Fibroblast of skin of back (primary cell): ENCODE measurements around the gene RAB1B.
"Not testable (repeated sequence)": the region's sequence is repeated elsewhere in the genome, so short reads cannot be mapped to it uniquely, and the experiment has no call there.

ENCODE experiments used
- DNase-seq: peaks from one replicate; pipeline ENCODE4 v3.0.0-alpha.2; 2013

RAB1B gene

DNA sequence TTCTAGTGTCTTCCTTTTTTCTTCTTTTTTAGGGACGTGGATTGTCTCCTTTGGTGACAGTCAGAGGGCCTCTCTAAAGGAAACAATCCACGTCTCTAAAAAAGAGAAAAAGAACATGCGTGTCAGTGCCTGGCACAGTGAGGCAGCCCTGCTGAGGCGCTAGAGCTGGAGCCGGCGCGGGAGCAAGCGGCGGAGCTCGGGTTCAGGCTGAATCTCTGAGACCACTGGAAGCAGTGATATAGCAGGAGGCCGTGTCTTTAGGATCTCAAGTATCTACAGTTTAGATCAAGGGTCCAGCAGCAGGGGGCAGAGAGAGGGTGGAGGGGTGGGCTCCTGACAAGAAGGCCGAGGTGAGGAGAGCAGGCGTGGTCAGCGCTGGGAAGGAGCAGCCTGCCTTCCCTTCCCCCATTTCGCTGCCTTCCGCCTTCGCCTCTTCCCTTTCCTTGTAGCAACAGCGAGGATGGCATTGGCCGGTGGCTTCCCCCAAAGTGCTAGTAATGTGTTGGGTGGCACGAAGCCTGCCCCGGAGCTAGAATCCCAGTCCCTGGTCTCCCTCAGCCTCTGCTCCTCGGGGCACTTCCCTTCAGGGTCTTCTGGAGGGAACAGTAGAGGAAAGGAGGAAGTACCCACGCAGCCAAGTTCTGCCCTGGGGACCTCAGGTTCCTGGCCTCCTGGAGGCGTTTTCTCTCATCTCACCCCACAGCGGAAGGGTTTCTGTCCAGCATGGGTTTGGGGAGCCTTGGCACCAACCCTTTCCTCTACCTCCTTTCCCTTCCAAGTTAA lies 28.2 kb upstream of the RAB1B start:
- DNase-seq: no peak

DNA sequence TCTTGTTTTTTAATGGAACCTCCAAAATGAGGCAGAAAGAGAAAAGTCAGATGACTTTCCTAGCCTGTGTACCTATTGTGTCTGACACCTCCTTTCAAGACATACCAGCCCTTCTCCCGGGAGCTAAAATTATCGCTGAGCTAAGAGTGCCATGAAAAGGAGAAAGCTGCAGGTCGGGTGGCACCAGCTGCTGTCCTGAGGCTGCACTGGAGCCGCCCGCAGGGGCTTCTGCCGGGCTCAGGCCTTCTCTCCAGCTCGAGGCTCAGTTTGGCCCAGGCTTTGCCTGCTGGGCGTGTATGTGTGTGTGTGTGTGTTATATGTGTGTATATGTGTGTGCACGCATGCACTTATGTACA lies 27.7 kb upstream of the RAB1B start:
- DNase-seq: no peak

DNA sequence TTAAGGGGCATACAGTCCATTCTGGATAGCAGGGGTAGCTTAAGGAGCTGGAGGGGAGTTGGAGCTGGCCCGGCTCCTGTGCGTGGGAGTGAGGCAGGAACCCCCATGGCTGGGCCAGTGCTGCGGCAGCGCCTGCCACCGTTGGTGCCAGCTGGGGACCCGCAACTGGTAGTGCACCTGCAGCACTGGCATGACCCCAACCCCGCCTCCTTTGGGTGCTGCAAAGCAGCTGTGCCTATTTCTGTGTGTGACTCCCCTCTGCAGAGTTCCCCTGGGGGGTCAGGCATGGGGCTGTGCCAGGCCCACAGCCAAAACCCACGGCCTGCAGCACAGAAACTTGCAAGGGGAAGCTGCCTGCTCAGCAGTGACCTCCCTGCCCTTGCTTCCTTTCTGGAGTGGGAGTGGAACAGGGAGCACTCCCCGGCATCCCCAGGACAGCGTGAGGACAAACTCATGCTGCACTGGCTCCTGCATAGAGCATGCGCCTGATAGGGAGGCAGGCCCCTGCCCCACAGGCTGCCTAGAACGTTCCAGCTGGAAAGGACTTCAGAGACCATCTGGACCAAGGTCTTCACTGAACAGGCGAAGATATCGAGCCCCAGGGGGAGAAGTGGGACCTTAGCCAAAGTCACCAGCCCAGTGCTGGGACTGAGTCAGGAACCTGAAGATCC lies 26.2 kb upstream of the RAB1B start:
- DNase-seq: no peak

DNA sequence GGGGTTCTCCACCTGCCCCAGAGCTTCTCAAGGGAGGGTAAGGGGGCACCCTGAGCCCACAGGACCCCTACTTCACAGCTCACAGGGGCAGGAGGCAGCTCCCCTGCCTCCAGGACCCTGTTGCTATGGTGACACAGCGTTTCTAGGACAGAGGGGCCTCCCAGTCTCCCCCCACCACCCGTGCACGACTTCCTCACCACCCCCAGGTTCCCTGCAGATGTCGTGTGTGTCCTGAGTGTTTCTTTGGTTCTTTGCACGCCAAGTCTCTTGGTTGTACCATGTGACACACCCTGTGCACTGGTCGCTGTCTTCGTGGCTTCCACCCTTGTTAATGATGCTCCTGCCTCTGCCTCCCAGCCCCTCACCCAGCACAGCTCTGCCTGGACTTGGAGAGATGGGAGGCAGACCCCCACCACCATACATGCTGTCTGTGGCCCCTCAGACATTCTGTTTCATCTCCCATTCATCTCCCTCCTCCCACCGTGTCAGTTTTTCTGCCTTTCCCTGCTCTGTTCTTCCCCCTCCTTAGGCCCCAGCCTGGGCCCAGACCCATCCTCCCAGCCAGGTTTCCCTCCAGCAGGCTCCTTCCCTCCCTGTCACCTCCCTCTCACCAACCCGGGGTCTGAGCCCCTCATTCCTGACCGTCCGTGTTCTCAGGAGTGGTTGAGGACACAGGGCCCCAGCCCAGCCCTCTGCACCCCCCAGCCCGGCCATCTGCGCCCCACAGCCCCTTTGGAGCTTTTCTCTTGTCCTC lies 24.5 kb upstream of the RAB1B start:
- DNase-seq: no peak

DNA sequence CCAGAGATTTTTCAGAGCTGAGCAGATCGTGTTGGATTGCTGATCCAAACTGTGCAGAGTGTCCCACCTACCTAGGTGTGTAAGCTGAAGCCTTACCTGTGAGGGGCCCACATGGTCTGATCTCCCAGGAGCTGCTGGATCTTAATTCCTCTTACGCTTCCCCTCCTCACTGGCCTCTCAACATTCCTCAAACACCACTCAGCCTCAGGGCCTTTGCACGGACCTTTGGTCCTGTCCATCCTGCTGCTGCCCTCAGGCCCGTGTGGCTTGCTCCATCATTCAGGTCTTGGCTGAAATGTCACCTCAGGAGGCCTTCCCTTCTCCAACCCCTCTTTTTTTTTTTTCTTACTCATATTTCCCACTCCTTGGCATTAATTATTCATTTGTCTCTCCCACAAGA lies 21.1 kb upstream of the RAB1B start:
- no peak for DNase-seq

DNA sequence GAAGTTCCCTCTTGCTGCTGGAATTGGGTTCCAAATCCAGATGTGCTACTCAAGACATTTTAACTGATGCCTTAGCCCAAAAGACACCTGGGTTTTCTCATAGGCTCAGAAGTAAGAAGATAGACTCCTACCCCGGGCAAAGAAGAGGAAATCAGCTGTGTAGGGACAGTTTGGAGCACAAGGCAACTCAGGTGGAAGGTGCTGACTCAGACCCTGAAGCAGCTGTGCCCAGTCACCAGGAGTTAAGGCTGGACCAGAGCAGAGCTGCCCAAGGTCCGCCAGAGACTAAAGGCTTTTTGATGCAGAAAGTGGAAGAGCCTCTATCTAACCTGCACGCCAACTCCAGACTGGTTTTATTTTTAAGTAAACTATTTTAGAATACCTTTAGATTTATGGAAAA lies 20.6 kb upstream of the RAB1B start:
- DNase-seq: no peak

DNA sequence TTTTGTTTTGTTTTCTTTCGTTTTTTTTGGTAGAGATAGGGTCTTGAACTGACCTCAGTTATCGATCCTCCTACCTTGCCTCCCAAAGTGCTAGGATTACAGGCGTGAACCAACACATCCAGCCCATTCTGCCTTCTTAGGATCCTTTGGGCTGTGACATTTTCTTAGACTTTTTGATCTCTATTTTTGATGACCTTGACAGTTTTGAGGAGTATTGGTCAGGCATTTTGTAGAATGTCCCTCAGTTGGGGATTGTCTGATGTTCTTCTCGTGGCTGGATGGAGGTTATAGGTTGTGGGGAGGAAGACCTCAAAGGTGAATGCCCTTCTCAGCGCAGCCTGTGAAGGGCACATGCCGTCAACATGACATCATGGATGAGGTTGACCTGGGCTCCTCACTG lies 19.5 kb upstream of the RAB1B start:
- DNase-seq: no peak

DNA sequence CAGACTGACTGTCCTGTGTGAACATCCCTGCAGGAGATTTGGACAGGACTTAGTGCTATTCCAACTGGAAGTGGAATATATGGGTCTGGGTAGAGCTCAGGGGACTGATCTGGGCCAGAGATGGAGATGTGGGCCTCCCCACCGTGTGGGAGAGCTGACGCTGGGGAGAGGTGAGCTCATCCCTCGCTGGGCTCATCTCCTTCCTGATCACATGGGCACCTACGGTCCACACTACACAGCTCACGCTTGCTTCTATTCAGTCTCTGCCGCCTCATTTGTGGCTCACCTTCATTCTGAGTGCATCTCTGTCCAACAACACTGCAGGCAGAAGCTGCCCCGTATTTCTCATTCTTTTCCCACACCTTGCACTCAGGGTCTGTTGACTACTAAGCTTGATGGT lies 16.6 kb upstream of the RAB1B start:
- DNase-seq: no peak

DNA sequence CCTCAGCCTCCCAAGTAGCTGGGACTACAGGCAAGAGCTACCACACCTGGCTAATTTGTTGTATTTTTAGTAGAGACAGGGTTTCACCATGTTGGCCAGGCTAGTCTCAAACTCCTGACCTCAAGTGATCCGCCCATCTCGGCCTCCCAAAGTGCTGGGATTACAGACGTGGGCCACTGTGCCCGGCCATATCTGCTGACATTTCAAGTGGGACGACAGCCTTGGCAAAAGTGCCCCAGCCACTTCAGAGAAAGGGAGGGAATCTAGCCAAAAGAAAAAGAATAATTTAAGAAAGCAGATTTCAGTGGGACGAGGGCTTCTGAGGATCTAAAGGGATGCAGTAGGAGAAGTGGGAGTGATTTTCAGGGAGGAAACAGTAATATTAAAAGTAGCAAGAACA lies 15.4 kb upstream of the RAB1B start:
- not testable (repeated sequence) for DNase-seq

DNA sequence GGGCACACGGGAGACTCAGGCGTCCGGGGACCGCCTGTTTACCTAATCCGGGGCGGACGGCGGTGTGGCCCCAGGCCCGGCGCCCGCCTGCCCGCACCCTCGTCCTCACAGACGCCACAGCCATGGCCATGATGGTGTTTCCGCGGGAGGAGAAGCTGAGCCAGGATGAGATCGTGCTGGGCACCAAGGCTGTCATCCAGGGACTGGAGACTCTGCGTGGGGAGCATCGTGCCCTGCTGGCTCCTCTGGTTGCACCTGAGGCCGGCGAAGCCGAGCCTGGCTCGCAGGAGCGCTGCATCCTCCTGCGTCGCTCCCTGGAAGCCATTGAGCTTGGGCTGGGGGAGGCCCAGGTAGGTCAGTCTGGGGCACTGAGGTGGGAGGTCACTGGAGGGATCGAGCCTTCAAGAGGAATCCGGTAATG lies 10.0 kb upstream of the RAB1B start:
- DNase-seq: no peak

DNA sequence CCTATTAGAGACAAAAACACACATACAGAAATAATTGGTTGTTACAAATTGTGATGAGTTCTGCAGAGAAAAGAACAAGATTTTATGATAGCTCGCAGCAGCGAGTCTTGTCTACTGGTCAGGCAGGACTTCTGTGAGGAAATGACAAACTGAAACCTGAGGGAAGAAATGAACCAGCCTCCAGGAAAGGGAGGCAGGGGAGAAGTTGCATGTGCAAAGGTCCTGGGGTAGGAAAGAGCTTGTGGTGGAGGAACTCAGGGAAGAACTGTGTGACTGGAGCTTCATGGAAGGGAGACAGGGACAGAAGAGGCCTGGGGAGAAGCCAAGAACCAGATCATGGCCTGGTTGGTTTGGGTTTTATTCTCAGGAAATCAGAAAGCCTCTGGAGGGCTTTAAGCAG lies 9.2 kb upstream of the RAB1B start:
- no peak for DNase-seq

DNA sequence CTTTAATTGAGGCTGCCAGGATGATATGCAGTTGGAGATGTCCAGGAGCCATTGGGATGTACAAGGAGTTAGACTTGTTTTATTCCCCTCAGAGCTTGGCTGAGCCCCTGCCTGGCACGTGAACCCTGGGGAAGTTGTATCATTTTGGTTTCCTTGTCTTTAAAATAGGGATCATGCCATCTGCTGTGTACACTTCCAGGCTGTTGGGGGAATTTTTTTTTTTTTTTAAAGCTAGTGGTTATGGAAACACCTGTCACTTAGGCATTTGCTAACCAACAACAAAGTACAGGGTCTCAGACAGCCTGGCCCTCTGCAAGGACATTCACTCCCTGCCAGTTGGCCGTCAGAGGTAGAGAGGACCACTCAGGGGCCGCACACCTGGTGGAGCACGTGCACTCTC lies 8.5 kb upstream of the RAB1B start:
- no peak for DNase-seq

DNA sequence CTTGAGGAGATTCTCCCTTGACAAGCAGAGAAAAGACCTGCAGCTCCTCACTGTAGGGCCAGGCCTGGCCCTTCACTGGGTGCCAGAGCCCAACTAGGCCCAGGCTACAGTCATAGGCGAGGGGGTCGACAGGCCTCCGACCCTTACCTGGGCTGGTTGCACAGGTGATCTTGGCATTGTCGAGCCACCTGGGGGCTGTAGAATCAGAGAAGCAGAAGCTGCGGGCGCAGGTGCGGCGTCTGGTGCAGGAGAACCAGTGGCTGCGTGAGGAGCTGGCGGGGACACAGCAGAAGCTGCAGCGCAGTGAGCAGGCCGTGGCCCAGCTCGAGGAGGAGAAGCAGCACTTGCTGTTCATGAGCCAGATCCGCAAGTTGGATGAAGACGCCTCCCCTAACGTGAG lies 6.9 kb upstream of the RAB1B start:
- DNase-seq: no peak

DNA sequence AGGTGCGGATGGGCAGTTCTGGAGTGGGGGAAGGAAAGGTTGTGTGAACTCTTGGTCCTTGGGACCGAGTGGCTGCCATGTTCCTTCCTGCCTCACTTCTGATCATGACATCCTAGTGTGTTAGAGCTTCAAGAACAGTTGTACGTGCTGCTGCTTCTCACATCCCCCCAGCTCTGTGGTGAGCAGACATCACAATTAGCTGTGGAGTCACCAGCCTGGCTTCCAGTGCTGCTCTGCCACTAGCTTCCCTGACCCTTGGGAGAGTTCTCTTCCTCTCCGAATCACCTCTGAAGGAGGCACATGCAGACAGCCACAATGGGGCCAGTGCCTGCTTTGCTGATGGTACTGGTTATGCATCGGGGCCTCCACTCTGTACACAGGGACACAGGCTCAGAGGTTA lies 6.2 kb upstream of the RAB1B start:
- no peak for DNase-seq

DNA sequence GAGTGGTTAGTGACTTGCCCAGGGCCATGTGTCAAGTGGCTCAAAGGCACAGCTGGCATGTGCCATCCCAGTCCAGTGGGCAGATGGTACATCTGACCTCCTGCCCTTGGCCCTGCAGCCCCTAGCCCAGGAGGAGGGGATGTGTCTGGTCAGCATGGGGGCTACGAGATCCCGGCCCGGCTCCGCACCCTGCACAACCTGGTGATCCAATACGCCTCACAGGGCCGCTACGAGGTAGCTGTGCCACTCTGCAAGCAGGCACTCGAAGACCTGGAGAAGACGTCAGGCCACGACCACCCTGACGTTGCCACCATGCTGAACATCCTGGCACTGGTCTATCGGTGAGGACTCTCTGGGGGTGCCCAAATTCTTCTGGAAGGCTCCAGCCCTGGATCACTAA lies 5.7 kb upstream of the RAB1B start:
- DNase-seq: no peak

DNA sequence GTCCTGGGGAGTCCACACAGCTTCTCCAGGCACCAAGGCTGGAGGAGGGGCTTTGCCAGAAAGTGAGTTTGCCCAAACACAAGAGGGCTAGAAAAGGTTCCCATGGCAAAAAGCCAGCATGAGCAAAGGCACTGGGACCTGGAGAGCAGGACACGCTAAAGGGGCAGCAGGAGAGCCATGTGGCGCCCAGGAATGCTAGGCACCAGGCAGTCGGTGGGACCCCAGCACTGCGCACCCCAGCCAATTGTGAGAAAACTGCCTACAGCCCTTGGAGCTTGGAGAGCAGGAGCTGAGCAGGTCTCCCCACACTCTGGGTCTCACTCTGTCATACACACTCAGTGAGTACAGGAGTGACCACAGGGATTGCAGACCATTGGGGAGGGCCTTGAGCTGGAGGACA lies 5.2 kb upstream of the RAB1B start:
- DNase-seq: no peak

DNA sequence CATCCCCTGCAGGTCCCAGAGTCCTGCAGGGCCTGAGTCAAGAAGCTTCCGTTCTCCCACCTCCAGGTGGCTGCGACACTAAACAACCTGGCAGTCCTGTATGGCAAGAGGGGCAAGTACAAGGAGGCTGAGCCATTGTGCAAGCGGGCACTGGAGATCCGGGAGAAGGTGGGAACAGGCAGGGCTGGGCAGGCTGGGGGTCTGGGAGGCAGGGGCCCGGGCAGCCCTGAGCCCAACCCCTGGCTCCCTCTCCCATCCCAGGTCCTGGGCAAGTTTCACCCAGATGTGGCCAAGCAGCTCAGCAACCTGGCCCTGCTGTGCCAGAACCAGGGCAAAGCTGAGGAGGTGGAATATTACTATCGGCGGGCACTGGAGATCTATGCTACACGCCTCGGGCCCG lies 4.7 kb upstream of the RAB1B start:
- DNase-seq: no peak

DNA sequence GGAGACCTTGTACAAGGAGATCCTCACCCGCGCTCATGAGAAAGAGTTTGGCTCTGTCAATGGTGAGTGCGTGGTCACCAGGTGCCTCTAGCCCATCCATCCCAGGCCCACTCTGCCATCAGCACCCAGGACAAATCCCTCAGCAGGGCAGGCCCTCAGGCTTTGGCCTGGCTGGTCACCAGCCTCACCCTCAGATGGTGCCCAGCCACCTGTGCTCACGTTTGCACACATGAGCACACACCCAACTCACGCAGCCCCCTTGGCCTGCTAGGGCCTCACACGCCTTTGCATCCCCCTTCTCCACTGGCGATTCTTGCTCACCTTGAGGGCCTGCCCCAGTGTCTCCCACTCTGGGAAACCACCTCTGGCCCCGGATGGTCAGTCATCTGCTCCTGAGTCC lies 4.1 kb upstream of the RAB1B start:
- DNase-seq: no peak

DNA sequence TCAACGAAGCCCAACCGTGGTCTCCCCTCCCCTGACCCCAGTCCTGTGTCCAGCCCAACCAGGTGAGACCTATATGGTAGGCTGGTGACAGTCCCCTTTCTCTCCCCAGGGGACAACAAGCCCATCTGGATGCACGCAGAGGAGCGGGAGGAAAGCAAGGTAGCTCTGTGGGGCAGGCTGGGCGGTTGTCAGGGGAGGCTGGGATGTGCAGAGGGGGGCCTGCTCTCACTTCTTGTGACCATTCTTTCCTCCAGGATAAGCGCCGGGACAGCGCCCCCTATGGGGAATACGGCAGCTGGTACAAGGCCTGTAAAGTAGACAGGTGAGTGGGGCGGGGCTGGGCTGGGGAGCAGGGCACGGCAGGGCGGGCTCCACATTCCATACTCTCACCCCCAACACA lies 3.5 kb upstream of the RAB1B start:
- no peak for DNase-seq

DNA sequence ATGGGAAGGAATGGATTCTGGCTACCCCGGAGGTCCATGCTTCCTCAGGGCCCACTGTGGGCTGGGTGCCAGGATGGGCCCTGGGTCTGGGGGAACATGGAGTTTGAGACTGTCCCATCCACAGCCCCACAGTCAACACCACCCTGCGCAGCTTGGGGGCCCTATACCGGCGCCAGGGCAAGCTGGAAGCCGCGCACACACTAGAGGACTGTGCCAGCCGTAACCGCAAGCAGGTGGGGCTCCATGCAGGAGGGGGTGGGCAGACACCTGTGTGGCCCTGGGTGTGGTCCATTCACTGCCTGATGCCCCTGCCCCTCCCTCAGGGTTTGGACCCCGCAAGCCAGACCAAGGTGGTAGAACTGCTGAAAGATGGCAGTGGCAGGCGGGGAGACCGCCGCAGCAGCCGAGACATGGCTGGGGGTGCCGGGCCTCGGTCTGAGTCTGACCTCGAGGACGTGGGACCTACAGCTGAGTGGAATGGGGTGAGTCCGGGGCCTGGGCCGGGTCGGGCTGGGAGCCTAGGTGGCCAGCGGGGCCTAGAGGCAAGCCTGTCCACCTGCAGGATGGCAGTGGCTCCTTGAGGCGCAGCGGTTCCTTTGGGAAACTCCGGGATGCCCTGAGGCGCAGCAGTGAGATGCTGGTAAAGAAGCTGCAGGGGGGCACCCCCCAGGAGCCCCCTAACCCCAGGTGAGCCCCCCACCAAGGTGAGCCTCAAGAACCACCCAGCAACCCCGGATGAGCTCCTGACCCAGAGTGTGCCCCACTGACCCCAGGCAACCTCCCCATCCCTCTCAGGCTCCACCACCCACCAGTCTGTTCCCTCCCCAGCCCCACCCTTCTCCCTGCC lies 2.7 kb upstream of the RAB1B start:
- no peak for DNase-seq

DNA sequence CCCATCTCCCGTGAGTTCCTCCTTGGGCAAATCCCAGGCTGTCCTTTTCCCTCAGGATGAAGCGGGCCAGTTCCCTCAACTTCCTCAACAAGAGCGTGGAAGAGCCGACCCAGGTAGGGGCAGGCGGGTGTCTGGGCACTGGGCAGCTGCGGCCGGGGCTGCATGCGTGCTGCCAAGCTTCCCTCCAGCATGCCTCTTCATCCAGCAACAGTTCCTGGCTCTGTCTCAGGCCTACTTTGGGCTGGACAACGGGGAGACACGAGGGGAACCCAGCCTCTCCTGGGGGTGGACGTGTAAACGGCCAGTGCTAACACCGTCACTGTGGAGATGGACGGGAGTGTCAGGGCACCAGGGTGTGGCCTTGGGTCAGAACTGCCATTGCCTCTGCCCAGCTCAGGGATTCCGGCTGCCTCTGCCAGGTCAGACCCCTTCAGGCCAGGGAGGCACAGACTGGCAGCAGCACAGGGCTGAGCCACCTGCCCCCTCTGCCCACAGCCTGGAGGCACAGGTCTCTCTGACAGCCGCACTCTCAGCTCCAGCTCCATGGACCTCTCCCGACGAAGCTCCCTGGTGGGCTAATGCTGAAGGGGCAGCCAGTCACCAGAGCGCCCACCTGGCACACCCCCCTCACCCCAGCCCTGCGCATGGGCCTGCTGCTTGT lies 1.9 kb upstream of the RAB1B start:
- no peak for DNase-seq

DNA sequence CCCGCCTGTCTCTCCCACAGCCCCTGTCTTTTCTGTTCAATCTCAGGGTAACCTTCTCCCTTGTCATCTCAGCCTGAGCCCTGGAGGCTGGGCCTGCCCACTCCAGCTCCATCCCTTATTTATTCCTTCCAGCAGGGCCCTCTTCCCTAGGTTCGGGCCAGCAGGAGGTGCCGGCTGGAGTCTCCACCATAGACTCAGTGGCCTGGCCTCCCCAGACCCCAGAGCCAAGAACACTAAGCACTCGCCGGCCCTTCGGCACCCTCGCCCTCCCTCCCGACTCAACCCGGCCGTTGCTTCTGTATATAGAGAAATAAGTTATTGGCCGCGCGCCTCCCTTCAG lies 1.4 kb upstream of the RAB1B start:
- no peak for DNase-seq
